Body of pancreas (tissue), 4 donors: ENCODE measurements around the gene CYP2W1. TPM values are rescaled to one million over a fixed set of nuclear protein-coding genes. Genes with fewer than 3 reads are reported as not detected.

ENCODE experiments used
- ATAC-seq: fragments of 150-250 bp; one replicate; pipeline ENCODE4 v1.9.1; 2016
- DNase-seq, 4 donors: peaks; one replicate each; pipeline ENCODE4 v3.0.0-alpha.2; 2019
- H3K27ac ChIP-seq, 4 donors: fragments of 200-600 bp; sonication (generic); 1 replicate in 3 of 4; 2 replicates in 1 of 4; pipeline versions ENCODE4 v1.5.1 to v1.6.1; 2016 to 2019; ENCODE audit warnings: mild to moderate bottlenecking in 1 of 4, mixed read lengths in 1 of 4, moderate library complexity in 1 of 4
- H3K27me3 ChIP-seq, 2 donors: fragments of 200-600 bp; sonication (generic); one replicate each; pipeline ENCODE4 v1.6.0; 2016; ENCODE audit warnings: mild to moderate bottlenecking in 1 of 2
- H3K36me3 ChIP-seq, 2 donors: fragments of 200-600 bp; sonication (generic); replicated peaks in 1 of 2; 2 replicates each; pipeline ENCODE4 v1.5.1; 2016; ENCODE audit warnings: low read depth in 2 of 2; ENCODE audit not compliant: insufficient read depth in 1 of 2
- H3K4me1 ChIP-seq: fragments of 200-600 bp; sonication (generic); one replicate; pipeline ENCODE4 v1.6.0; 2016
- H3K4me3 ChIP-seq, 2 donors: fragments of 200-600 bp; sonication (generic); 1 replicate in 1 of 2; 2 replicates in 1 of 2; pipeline ENCODE4 v1.5.1; 2016 to 2019
- H3K9me3 ChIP-seq, 3 donors: fragments of 200-600 bp; sonication (generic); 1 replicate in 2 of 3; 2 replicates in 1 of 3; pipeline ENCODE4 v1.5.1; 2016
- CTCF ChIP-seq, 7 experiments: fragments of 450-650 bp in 4 of 7; fragments of 200-600 bp in 3 of 7; sonication (generic) in 3 of 7; IDR thresholded peaks; one replicate each; pipeline ENCODE4 v1.5.1; 2016 to 2019; ENCODE audit warnings: antibody characterized with exemption in 7 of 7
- POLR2A ChIP-seq, 3 donors: fragments of 450-650 bp; IDR thresholded peaks; one replicate each; pipeline ENCODE4 v1.6.1; 2016; ENCODE audit warnings: antibody characterized with exemption in 3 of 3, mild to moderate bottlenecking in 2 of 3
- WGBS, 2 donors: methylation state at CpG; one replicate each; pipeline ENCODE4 v1.1.5; 2017; 5-methylcytosine and 5-hydroxymethylcytosine counted together
- intact Hi-C: fragments of 100-400 bp; cut with DNase I; formaldehyde crosslinking; loops from one replicate; pipeline ENCODE4 v1.15.1; 2023
- total RNA-seq, 2 donors: library from RNA; depleted of rRNA; stranded (reverse); fragments of >200 nt; gene quantifications; one replicate each; pipeline ENCODE4 v1.1.0, GENCODE V29; 2016

CYP2W1 gene
- total RNA-seq, 2 donors from 2014 or later = not detected

GRCh38 chr7:1024876-1025742 is 42.1 kb downstream of the CYP2W1 start:
- WGBS, 2 donors = 78 to 87% methylated on average over 20 to 25 of the region's 25 CpGs
- H3K27ac ChIP-seq = peak overlapping the region; percentile 90 to 99 (median 98)
- ATAC-seq (no peak), DNase-seq (no peak)
- no peaks in the 10 kb centered on the region for H3K27me3 ChIP-seq
- H3K36me3 ChIP-seq = no peaks in the 10 kb centered on the region
- intact Hi-C loops = no loop called here
- no peaks in the 10 kb centered on the region for H3K9me3 ChIP-seq
- peaks cover 71% of the 10 kb centered on the region for H3K4me1 ChIP-seq
- H3K4me3 ChIP-seq = no peak overlapping the region
- TF ChIP-seq POLR2A (IDR thresholded peaks at IDR 0.05) = no peak
- no peak for TF ChIP-seq CTCF (IDR thresholded peaks at IDR 0.05)

GRCh38 chr7:1025743-1026581 is 43.0 kb downstream of the CYP2W1 start:
- H3K27me3 ChIP-seq = no peaks in the 10 kb centered on the region
- no peak overlapping the region for H3K4me3 ChIP-seq
- ATAC-seq = peak; percentile 72
- intact Hi-C loops = no loop called here
- 41 to 64% methylated on average over 21 to 31 of the region's 31 CpGs for WGBS, 2 donors
- DNase-seq = peak; percentile 94 to 97 (median 96)
- TF ChIP-seq POLR2A (IDR thresholded peaks at IDR 0.05) (peak; percentile 83 to 90 (median 84)), CTCF (IDR thresholded peaks at IDR 0.05) (peak in 3 of 7 experiments; percentile 7 to 21 (median 16))
- no peaks in the 10 kb centered on the region for H3K36me3 ChIP-seq
- H3K27ac ChIP-seq = peak overlapping the region; percentile 90 to 99 (median 98)
- H3K4me1 ChIP-seq = peaks cover 70% of the 10 kb centered on the region
- no peaks in the 10 kb centered on the region for H3K9me3 ChIP-seq

GRCh38 chr7:1026721-1027161 is 43.8 kb downstream of the CYP2W1 start:
- DNase-seq (peak in 3 of 4 donors; percentile 41 to 50 (median 42)), ATAC-seq (no peak)
- no peak overlapping the region for H3K4me3 ChIP-seq
- H3K36me3 ChIP-seq = no peaks in the 10 kb centered on the region
- H3K27me3 ChIP-seq = no peaks in the 10 kb centered on the region
- WGBS, 2 donors = 32 to 44% methylated on average over 16 to 20 of the region's 20 CpGs
- no peak for TF ChIP-seq CTCF (IDR thresholded peaks at IDR 0.05)
- no peak for TF ChIP-seq POLR2A (IDR thresholded peaks at IDR 0.05)
- intact Hi-C loops = no loop called here
- H3K4me1 ChIP-seq = peaks cover 62% of the 10 kb centered on the region
- peak overlapping the region; percentile 90 to 99 (median 98) for H3K27ac ChIP-seq
- H3K9me3 ChIP-seq = no peaks in the 10 kb centered on the region

GRCh38 chr7:1027242-1028043 is 44.5 kb downstream of the CYP2W1 start:
- 7 to 15% methylated on average over 17 to 58 of the region's 69 CpGs for WGBS, 2 donors
- Histone ChIP-seq H3K36me3 (no peaks in the 10 kb centered on the region), H3K27me3 (no peaks in the 10 kb centered on the region), H3K27ac (peak overlapping the region; percentile 90 to 99 (median 98)), H3K4me3 (peak overlapping the region; percentile 10 to 36), H3K4me1 (peaks cover 58% of the 10 kb centered on the region), H3K9me3 (no peaks in the 10 kb centered on the region)
- peak; percentile 52 to 63 (median 54) for DNase-seq
- TF ChIP-seq CTCF (IDR thresholded peaks at IDR 0.05) = no peak
- TF ChIP-seq POLR2A (IDR thresholded peaks at IDR 0.05) = peak in 2 of 3 donors; percentile 17 to 22
- ATAC-seq = peak; percentile 2
- intact Hi-C loops = no loop called here
